Measurements from ENCODE around the gene TUBB2B.
A peak's percentile ranks its signal among the peaks of the same experiment; 100 is the strongest.
"Not testable (repeated sequence)": the region's sequence is repeated elsewhere in the genome, so short reads cannot be mapped to it uniquely, and the experiment has no call there.

The TUBB2B gene

DNA sequence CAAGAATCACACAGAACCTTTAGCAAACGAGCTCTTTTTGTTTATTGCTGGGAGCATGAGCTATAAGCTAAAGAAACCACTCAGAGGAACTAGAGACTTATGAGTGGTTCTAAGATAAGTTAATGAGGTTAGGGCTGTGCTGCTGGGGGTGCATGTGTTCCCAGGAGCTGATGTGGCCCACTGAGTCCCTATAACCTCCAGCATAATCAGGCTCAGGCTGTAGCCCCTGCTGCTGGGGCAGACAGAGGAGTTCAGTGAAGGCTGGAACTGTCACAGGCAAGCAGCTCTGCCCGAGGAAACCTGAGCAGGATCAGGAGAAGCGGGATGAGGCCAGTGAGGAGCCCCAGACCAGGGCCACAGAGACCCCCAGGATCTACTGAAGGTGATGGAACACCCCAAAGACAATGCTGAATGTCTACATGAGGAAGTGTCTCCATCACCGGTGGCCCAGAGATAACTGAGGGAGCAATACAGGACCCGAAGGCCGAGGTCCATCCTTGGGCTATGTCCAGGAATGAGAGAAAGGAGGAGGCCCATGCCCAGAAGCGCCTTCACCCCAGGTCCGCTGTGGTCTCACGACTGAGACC is 17.3 kb downstream of the TUBB2B start:
- DNase-seq (ENCODE audit: low read depth in 2 of 2), result no peak

DNA sequence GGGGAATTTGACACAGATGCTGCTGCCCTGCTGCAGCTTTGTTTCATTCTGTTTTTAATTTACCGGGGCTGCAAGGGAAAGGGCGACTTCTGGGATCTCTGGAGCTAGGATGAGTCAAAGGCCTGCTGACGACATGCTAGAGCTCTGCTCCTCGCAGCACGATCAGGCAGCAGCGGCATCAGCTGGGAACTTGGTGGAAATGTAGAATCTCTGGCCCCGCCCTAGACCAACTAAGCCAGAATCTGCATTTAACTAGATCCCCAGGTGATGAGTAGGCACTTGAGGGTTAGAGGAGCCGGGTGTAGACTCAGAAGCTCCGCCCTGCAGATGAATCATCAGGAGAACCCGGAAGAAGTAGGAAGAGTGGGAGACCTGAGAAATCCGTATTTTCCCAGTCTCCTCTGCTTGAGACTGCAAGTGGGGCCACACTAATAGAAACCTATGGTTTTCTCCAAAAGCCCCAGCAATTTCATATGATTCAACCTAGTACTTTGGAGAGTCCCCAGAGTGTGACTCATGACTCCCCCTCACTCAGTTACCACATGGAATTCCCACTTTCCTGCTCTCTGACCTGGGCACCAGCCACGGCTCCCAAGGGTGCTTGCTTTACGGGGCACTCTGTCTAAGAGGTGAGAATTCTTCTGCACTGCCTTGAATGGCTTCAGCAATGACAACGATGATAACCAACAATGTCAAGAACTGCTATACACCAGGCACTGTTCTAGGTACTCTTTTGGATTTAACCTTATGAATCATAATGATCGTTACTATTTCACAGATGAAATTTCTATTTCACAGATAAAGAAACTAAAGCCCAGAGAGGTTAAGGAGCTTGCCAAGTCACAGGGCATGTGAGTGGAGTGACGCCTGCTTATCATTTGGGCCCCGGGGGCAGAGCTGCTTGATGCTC is 18.1 kb downstream of the TUBB2B start:
- peak; percentile 37 to 68 for DNase-seq (ENCODE audit: low read depth in 2 of 2)

DNA sequence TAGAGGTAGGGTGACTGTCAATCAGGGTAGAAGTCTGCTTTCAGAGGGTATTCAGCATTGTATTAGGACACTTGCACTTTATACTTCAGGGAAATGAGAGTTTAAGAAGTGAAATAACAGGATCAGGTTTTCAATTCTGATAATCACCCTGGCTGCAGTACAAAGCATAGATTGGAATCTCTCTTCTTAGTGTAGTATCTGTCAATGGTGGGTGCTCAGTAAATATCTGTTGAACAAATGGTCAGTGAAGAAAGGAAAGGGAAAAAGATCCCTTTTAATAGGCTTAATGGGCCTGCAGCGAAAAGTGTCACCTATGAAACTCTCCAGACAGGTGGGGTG is 18.7 kb downstream of the TUBB2B start:
- no peak for DNase-seq (ENCODE audit: low read depth in 2 of 2)

DNA sequence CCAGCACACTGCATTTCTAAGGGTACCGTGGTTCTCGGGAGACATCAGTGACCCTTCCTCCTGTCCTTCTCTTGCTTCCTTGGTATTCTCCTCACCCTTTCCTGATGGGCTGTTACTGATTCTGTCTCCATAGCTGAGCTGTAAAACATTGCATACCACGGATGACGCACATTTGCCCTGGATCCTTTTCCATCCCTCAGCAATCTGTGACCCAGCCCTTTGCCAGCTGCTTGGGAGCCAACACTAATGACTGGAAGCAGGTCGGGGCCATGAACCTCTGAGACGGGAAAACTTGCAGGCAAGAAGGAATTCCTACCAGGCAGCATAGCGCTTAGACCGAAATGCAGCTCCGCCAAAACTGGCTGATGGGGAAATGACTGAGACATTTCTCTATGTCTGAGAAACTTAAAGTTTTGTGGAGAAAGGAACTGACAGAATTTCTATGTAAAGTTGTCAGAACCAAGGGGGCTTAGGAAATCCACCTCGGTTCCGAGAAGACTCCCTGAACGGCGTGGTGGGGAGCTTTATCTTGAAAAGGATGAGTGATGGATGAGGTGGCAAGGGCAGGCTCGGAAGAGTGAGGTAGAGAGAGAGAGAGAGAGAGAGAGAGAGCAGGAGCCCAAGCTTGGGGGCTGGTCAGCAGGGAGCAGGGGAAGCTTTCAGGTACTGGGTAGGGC is 19.2 kb downstream of the TUBB2B start:
- DNase-seq (ENCODE audit: low read depth in 2 of 2), result no peak

DNA sequence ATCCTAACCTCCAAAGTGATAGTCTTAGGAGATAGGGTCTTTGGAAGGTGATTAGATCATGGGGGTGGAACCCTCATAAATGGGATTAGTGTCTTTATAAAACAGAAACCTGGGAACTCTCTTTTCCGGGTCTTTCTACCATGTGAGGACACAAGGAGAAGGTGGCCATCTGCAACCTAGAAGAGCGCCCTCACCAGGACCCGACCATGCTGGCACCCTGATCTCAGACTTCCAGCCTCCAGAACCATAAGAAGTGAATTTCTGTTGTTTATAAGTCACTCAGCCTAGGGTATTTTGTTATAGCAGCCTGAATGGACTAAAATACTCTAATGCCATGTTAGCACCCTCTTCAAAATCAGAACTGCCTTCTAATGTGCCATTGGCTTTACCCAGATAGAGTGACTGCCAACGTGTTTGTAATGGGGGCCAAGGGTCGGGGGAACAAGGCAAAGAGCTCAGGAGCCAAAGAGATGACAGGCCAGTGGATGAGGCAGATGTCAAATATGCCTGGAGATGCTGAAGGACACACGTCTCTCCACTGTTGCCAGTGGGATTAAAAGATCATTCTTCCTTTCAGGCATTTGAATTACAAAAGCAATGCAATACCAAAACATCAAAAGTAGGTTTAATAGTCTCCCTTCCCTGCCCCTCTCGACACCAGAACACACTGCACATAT is 21.0 kb downstream of the TUBB2B start:
- no peak for DNase-seq (ENCODE audit: low read depth in 2 of 2)

DNA sequence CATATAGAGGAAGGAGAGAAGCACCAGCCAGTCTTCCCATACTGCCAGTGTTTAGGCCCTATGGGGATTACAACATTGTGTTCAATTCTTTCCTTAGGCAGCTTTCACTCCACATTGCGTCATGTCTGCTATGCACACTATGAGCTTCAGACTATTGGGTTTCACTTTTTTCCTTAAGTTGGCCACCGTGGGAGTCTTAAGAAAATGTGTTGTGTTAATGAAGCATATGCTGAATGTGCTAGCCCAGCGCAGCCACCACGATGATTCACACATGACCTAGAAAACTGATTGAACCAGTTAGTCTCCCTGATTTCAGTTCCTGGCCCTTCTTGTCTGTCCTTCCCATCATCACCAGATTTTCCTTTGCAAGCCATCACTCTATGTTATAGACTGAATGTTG is 21.5 kb downstream of the TUBB2B start:
- DNase-seq (ENCODE audit: low read depth in 2 of 2), result no peak

DNA sequence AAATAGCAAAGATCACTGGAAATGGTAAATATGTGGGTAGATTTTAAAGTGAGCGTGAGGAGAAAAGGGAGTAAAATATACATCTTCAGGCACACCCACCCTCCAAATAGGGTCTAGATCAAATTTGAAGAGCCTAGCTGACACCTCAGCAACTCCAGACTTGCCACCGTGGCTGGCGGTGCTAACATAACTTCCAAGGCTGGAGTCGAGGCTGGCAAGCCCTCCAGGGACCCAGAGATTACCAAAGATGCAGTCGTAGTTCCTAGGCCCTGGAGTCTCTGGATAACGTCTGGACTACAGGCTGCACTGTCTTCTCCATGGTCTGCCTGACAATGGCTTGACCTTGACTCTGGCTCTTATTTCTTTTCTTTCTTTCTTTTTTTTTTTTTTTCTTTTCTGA is 22.5 kb downstream of the TUBB2B start:
- DNase-seq (ENCODE audit: low read depth in 2 of 2), result no peak

DNA sequence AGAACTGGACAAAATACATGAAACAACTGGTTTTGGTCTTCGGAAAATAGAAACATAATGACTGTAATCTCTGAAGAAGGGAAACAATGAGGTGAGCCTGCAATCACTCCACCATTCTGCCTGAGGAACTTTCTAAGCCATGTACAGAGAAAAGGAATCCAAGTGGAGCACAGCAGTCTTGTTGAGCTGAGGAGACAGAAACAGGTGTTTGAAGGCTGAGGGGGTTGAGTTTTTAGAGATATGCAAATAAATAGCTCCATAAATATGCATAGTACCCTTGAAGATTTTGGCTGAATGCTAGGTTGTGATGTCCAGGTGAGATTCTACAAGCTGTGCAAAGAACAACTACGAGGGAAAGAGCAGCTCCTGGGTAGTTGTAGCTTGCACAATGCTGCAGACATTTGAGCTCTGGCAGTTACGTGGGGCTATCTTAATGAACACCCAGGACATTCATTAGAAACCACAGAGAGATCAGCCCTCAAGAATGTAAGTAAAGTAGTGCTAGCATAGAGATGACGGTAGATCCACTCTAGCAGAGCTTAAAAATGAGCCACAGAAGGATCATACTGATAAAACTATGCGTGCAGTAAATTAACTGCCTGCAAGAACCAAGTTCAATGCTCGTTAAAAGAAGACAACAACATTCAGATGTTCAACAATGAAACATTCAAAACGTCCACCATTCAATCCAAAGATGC is 24.3 kb downstream of the TUBB2B start:
- no peak for DNase-seq (ENCODE audit: low read depth in 2 of 2)

DNA sequence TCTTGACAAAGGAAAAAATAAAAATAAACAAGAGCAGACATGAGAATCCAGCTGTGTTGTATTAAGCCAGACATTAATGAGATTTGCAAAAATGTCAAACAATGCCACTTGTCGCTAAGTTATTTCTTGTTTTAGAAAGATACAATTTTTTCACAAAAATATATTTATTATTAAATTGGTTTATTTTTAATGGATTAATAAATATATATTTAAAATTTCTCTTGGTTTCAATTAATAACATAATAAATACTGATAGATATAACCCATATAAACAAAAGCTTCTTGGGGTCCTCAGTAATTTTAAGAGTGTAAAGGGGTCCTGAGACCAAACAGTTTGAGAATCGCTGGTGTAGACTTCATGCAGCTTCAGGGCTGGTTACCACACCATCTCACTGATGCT is 26.1 kb downstream of the TUBB2B start:
- no peak for DNase-seq (ENCODE audit: low read depth in 2 of 2)

DNA sequence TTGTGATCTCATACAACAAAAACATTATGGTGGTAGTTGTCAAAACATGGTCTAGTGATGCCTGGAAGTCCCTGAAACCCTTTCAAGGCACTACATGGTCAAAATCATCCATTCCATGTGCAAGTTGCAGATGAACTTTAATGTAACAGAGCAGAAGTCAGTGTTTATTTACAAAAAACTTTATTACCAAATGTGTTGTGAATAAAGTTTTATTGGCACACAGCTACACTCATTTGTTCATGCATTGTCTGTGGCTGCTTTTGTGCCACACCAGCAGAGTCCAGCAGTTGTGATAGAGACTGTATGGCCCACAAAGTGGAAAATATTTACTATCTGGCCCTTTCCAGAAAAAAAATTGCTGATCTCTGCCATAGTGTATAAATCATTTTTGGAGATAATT is 26.8 kb downstream of the TUBB2B start:
- no peak for DNase-seq (ENCODE audit: low read depth in 2 of 2)

DNA sequence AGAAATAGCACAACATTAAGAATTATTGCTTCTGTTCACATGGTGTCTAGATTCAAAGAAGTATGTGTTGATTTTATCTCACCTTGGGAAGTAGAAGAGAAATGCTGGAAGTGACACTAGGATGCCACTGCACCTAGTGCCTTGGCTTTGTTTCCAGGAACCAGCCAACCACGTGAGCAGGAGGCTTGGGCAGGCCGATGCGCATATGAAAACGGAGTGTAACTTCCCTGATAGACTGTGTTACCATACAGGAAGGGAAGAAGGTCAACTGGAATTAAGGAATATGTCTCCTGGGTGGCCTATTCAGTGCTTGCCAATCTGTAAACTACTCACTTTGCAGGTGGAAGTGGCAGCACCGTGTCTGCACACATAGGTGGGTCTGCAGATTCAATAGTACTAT is 28.1 kb downstream of the TUBB2B start:
- DNase-seq (ENCODE audit: low read depth in 2 of 2), result no peak

DNA sequence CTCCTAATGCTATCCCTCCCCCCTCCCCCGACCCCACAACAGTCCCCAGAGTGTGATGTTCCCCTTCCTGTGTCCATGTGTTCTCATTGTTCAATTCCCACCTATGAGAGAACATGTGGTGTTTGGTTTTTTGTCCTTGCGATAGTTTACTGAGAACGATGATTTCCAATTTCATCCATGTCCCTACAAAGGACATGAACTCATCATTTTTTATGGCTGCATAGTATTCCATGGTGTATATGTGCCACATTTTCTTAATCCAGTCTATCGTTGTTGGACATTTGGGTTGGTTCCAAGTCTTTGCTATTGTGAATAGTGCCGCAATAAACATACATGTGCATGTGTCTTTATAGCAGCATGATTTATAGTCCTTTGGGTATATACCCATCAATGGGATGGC is 29.7 kb downstream of the TUBB2B start:
- DNase-seq (ENCODE audit: low read depth in 2 of 2), result not testable (repeated sequence)

DNA sequence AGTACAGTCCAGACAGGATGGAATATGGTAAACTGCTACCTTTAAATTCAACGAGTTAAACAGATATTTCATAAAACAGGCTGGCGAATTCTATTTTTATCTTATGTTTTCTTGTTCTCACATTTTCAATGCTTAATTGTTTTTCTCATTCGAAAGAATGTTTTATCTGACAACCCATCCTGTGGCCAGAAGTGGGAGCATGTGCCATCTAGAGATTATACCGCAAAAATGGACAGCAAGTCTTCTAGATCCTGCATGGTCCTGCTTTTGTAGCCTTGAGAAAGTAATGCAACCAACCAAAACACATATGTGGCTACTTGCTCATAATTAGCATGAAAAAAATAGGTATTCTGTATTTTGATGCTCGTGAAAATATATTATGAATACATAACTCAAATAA is 30.7 kb downstream of the TUBB2B start:
- DNase-seq (ENCODE audit: low read depth in 2 of 2), result no peak

DNA sequence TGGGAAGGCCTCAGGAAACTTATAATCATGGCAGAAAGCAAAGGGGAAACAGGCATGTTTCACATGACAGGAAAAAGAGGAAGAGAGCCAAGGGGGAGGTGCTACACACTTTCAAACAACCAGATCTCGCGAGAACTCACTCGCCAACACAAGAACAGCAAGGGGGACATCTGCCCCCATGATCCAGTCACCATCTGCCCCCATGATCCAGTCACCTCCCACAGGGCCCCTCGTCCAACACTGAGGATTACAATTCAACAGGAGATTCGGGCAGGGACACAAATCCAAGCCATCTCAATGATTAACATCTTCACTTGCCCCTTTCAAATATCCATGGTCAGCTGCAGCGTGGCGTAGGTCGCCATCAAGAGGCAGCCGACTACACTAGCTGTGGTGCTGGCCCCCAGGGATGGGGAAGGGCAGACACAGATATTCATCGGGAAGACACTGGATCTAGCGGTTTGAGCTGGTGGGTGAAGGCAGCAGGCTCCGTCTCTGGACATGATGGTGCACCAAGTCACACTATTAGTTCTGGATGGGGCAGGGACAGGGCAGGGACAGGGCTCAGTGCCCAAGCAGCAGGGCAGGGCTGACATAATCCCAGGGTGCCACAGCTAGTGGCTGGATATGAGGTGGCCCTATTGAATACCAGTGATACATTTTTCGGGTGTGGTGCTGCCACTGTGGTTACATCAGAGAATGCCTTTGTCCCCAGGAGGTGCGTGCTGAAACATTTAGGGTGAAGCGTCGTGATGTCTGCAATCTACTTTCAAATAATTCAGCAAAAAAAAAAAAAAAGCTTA is 31.6 kb downstream of the TUBB2B start:
- no peak for DNase-seq (ENCODE audit: low read depth in 2 of 2)

DNA sequence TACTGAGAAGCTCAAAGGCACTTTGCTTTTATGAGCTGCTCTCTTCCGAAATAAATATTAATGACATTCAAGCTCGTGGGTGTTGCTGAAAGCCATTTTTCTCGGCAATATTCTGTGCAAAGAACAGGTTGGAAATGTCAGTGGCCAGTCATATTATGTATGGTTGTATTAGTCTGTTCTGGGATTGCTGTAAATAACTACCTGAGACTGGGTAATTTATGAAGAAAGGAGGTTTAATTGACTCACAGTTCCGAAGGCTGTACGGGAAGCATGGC is 32.1 kb downstream of the TUBB2B start:
- no peak for DNase-seq (ENCODE audit: low read depth in 2 of 2)

DNA sequence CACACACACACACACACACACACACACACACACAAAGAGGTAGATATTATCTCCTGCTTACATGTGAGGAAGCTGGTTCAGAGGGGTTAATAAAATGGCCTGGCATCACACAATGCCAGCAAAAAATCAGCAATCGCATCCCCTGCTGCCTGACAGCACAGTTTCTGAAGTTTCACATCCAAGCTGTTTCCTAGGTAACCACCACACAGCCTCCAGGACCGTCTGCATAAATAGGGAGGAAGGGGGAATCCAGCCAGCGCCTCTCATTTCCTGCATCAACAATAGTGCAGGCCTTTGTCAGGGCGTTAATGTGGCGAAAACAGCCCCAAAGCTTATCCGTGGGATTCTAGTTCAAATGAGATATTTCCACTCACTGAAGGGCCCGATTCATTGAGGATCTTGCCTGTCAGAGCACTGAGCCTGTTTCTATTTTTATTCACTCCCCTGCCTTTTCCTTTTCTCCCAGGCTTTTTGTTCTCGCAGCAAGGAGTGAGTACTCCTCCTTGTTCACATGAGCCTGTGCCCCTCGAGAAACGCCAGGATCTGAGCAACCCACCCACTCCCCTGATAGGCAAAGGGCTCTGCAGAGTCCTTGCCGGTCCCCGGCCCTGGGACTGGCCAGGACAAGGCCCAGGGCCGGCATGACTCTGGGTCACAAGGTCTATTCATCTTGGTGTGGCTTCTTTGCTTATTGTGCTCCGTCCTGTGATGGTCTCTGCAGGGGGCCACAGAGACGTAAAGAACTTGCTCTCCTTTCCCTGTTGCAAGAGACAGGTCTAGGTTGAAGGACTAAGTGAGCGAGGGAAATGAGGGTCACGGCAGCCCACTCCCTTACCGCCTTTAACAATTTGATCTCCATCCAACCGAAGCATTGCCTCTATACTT is 32.7 kb downstream of the TUBB2B start:
- DNase-seq (ENCODE audit: low read depth in 2 of 2), result no peak

DNA sequence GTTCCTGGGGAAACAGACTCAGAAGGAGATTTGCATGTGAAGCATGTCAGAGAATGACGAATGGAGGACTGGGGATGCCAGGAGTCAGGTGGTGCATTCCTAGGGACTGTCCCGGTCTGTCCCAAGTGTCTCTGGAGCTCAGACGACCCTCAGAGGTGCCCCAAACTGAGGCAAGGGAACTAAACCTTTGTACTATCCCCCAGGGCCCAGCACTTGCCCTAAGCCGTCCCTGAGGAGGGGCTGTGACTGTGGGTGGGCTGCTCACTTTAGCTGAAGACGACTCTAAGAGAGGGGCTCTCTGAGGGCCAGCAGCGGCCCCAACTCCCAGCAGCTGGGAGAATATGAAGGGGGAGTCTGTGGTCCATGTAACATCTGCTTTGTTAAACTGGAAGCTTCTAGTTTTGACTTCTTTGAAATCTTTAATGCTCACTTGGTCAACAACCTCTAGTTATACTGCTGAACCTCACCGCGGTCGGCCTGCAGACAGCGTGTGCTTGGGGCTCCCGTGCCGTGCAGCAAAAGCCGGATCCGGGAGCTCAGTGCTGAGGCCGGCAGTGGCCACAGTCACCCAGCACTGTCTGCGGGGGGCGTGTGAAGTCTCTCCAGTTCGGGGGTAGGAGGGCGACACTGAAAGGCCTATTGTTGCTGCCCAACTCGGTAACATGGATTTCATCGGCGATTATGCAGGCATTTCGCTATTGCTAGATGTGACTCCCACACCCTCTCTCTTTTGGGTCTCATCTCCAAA is 34.2 kb downstream of the TUBB2B start:
- DNase-seq (ENCODE audit: low read depth in 2 of 2), result no peak

DNA sequence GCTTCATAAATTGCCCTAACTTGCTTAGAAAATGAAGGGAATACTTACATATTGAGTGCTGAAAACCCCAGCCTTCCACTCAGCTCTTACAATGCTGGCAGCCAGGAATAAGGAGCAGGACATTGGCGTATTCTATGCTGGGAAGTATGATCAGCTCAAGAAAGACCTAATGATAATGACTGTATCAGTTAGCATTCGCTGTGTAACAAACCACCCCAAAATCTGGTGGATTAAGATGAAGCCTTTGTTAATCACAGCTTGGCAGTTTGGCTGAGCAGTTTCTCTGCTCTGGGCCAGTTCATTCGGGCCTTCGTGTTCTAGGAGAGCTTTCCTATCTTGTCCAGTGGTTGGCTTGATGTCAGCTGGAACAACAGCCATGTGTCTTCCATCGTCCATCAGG is 36.7 kb downstream of the TUBB2B start:
- no peak for DNase-seq (ENCODE audit: low read depth in 2 of 2)

DNA sequence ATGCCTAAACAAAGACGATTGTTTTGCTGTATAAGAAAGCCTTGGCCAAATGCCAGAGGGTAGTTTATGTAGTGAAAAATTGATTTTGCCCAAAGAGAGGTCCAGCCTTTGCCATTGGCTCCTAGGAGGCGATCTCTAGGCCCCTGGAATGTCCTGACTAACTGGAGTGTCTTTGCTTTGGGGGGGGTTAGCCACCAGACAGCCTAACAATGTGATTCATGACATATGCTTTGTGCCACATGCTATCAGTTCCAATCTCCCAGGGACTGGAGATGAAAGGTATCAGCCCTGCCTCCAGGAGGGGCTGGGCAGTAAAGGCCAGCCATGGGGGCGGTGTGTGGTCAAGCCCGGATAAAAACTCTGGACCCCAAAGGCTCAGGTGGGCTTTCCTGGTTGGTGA is 37.4 kb downstream of the TUBB2B start:
- DNase-seq (ENCODE audit: low read depth in 2 of 2), result no peak

DNA sequence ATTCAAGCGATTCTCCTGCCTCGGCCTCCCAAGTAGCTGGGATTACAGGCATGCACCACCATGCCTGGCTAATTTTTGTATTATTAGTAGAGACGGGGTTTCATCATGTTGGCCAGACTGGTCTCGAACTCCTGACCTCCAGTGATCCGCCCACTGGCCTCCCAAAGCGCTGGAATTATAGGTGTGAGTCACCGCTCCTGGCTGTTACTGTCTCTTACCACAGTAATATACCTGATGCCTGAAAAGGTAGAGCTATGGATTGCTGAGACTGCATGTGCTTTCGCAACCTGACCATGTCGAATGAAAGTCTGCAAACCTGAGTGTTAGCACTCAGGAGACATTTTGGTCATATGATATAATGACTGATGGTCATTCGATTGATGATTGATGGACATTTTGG is 38.3 kb downstream of the TUBB2B start:
- DNase-seq (ENCODE audit: low read depth in 2 of 2), result not testable (repeated sequence)

Data from stimulated activated CD4-positive, alpha-beta T cell treated with anti-CD3 and anti-CD28 coated beads, Interleukin-12 subunit alpha, Interleukin-12 subunit beta, amount 100 ng/mL, for 24 hours (primary cell).